Large intestine (tissue), 3 donors: ENCODE results near the gene HCFC1. TPM values are rescaled to one million over a fixed set of nuclear protein-coding genes. Genes with fewer than 3 reads are reported as not detected.

ENCODE experiments used
- DNase-seq, 2 donors: peaks; one replicate each; pipeline versions ENCODE4 v3.0.0 to v3.0.0-alpha.2; 2013
- H3K27ac ChIP-seq: one replicate; pipeline ENCODE4 v1.5.1; 2013; ENCODE audit warnings: low read length
- H3K27me3 ChIP-seq: 2 replicates; pipeline ENCODE4 v1.6.1; 2013; ENCODE audit warnings: low read length; ENCODE audit not compliant: control insufficient read depth, insufficient read depth
- H3K36me3 ChIP-seq: 2 replicates; pipeline ENCODE4 v1.6.1; 2013; ENCODE audit warnings: low read length; ENCODE audit not compliant: control insufficient read depth, insufficient read depth
- H3K4me1 ChIP-seq: one replicate; pipeline ENCODE4 v1.6.1; 2013; ENCODE audit warnings: low read length; ENCODE audit not compliant: control insufficient read depth, insufficient read depth
- H3K4me3 ChIP-seq: one replicate; pipeline ENCODE4 v1.5.1; 2013; ENCODE audit warnings: low read length
- H3K9me3 ChIP-seq: one replicate; pipeline ENCODE4 v1.6.1; 2013; ENCODE audit warnings: mild to moderate bottlenecking, low read depth, low read length, moderate library complexity; ENCODE audit not compliant: control insufficient read depth
- WGBS: methylation state at CpG from one replicate; pipeline ENCODE4 v1.1.5; 2013; ENCODE audit warnings: low lambda C conversion rate; ENCODE audit not compliant: insufficient coverage; 5-methylcytosine and 5-hydroxymethylcytosine counted together
- polyA plus RNA-seq: library from polyadenylated mRNA; unstranded; fragments of 120-200 nt; gene quantifications from one replicate; pipeline ENCODE4 v1.2.1, GENCODE V29; 2013

Gene HCFC1
- polyA plus RNA-seq, 1 donor = 33.3 TPM

DNA sequence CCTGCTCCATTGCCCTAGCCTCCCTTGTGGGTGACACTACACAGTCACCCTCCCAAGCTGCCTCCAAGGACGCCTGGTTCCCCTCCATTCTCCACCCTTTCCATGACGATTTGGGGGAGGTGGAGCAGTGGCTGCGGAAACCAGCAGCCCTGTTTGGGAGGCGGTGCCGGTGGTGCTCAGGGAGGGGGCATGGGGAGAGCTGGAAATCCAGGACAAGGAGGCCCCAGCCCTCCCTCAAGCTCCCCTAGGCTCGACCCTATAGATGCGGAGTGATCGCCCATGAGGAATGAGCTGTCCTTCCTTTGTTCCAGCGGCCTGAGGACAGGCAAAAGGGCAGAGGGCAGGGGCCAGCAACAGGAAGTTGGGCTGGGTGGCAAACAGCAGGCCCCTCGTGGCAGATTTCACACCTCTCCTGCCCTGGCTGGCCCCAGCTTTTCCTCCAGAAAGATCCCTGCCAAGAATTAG is 23.6 kb downstream of the HCFC1 start:
- Histone ChIP-seq H3K36me3 (peaks cover 47% of the 10 kb centered on the region), H3K4me3 (no peak overlapping the region), H3K27me3 (no peaks in the 10 kb centered on the region), H3K4me1 (peaks cover 27% of the 10 kb centered on the region), H3K27ac (no peak overlapping the region), H3K9me3 (no peaks in the 10 kb centered on the region)
- no CpG with 5 or more reads among the region's 10 CpGs for WGBS
- no peak for DNase-seq

DNA sequence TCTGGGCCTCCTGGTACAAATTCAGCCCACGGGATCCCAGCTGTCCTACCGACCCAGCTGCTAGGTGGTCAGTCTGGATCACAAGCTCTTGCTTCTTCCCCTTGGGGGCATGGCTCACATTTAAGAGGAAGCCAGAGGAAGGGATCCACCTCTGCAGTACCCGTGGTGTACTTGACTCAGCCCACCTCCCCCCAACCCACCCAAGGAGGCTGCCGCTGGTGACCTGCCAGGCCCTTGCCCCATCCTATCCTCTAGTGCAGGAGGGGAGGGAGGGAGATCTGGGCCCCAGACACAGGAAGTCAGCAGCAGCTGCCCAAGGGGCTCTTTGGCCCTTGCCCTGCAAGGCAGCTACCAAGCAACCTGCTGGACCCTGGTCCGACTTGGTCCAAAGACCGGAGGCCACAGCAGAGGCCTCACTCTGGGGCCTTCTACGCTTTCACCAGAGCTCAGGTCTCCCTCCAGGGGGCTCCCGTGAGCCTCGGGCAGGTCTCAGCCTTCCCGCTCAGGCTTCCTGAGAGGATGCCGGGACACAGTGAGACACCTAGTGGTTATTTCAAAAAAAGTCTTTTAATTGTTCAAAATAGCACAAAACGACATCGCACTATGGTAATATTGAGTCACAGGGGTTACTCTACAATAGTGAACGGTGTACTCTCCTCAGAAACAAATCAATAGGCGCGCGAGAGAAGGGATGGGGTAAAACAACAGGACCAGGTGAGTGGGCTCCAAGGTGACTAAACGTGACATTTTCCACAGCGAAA is 24.4 kb downstream of the HCFC1 start:
- peak; percentile 81 to 84 for DNase-seq
- Histone ChIP-seq H3K36me3 (peaks cover 39% of the 10 kb centered on the region), H3K4me3 (no peak overlapping the region), H3K4me1 (peaks cover 30% of the 10 kb centered on the region), H3K27ac (peak overlapping the region; percentile 67), H3K27me3 (no peaks in the 10 kb centered on the region), H3K9me3 (no peaks in the 10 kb centered on the region)
- no CpG with 5 or more reads among the region's 19 CpGs for WGBS

DNA sequence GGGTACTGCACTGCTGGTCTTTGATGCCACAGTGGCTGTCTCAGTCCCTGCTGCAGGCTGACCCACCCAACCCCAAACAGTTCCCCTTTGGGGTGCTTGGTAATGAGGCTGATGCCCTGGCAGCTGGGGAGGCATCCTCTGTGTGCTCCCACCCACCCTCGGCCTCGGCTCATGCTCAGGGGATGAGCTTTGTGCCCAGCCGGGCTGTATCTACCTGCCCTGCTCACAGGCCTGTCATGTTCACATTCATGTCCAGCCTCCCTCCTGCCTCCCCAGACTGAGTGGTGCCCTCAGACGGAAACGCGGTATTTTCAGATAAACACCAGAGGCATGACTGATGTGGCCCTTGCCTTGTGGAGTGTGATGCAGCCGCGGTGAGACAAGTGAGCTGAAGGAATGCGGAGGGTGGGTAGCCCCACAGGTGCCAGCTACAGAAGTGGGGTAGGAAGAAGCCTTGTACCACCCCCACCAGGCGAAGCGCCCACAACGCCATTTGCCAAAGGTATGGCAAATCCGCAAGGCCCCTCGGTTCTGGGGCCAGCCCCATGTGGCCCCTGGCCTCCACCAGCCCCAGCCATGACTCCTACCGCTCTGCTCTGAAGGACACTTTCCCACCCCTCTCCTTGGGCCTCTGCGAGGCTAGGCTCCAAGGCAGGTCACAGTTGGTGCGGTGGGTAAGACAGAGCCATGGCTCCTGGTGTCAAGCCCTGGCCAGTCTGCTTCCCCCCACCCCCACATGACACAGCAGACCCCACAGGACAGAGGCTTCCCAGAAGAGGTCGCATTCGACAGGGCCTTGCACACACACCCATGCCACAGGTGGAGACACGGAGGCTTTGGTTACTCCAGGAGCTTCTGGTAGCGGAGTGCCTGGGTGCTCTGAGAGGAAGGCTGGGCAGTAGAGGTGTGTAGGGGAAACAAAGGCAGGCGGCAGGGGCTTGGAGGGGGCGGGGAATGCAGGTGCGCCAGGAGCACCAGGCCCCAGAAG is 25.4 kb downstream of the HCFC1 start:
- Histone ChIP-seq H3K4me1 (peaks cover 31% of the 10 kb centered on the region), H3K27ac (peak overlapping the region; percentile 67), H3K36me3 (peaks cover 29% of the 10 kb centered on the region), H3K4me3 (no peak overlapping the region), H3K27me3 (no peaks in the 10 kb centered on the region), H3K9me3 (no peaks in the 10 kb centered on the region)
- no peak for DNase-seq
- WGBS = no CpG with 5 or more reads among the region's 24 CpGs

DNA sequence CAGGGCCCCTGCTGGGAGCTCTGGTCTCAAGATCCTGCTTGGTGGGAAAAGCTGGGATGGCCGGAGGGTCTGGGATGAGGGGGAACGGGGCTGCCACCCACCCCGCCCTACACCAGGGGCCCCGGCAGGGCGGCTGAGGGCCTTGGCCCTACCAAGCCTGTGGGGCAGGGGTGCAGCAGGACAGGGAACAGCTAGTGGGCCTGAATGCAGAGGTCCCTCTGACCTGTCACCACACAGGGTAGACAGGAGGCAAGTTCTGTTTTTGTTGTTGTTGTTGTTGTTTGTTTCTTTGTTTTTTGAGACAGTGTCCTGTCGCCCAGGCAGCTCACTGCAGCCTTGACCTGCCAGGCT is 26.8 kb downstream of the HCFC1 start:
- H3K4me1 ChIP-seq = peaks cover 33% of the 10 kb centered on the region
- no peaks in the 10 kb centered on the region for H3K9me3 ChIP-seq
- H3K27me3 ChIP-seq = no peaks in the 10 kb centered on the region
- DNase-seq = no peak
- H3K4me3 ChIP-seq = peak overlapping the region; percentile 77
- H3K27ac ChIP-seq = peak overlapping the region; percentile 67
- WGBS = no CpG with 5 or more reads among the region's 6 CpGs
- peaks cover 19% of the 10 kb centered on the region for H3K36me3 ChIP-seq

DNA sequence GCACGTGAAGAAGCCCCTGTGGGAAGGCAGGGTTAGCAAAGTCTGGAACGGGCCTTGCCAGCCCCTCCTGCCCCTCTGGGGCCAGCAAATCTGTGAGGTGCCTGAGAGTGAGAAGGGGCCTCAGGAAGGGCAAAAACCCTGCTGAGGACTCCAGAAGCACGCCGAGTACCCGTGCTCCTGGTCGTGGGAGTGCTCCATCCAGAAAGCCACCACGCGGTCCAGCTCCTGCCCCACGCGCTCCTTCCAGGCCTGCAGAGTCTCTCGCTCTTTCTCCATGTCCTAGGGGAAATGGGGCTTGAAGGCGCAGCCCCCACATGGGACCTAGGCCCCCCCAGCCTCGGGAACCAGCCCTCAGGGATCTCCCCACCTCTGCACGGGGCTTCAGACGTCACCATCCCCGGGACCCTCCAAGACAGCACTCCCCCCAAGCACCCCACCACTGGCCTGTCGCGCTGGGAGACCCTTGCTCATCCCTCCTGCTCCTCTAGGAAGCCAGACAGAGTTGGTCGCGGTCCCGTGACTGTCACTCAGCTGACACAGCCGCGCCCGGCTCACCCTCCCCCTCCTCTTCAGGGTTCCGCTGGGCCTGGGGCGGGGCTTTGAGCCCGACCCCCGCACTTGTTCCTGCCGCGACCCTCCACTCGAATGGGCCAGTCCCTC is 27.3 kb downstream of the HCFC1 start, which contains the start of gene RENBP:
Gene RENBP, minus strand, starts transcription at position 504 of the 660 bp plus-strand sequence. Its CDS starts 33 bp downstream, at position 471.
- Histone ChIP-seq H3K9me3 (no peaks in the 10 kb centered on the region), H3K4me3 (peak within 1 kb of the TSS; percentile 77), H3K27me3 (no peaks in the 10 kb centered on the region), H3K27ac (peak within 1 kb of the TSS; percentile 67), H3K36me3 (peaks cover 16% of the 10 kb centered on the region), H3K4me1 (peaks cover 33% of the 10 kb centered on the region)
- WGBS = no CpG with 5 or more reads among the region's 31 CpGs
- DNase-seq = peak in 1 of 2 donors; percentile 62

DNA sequence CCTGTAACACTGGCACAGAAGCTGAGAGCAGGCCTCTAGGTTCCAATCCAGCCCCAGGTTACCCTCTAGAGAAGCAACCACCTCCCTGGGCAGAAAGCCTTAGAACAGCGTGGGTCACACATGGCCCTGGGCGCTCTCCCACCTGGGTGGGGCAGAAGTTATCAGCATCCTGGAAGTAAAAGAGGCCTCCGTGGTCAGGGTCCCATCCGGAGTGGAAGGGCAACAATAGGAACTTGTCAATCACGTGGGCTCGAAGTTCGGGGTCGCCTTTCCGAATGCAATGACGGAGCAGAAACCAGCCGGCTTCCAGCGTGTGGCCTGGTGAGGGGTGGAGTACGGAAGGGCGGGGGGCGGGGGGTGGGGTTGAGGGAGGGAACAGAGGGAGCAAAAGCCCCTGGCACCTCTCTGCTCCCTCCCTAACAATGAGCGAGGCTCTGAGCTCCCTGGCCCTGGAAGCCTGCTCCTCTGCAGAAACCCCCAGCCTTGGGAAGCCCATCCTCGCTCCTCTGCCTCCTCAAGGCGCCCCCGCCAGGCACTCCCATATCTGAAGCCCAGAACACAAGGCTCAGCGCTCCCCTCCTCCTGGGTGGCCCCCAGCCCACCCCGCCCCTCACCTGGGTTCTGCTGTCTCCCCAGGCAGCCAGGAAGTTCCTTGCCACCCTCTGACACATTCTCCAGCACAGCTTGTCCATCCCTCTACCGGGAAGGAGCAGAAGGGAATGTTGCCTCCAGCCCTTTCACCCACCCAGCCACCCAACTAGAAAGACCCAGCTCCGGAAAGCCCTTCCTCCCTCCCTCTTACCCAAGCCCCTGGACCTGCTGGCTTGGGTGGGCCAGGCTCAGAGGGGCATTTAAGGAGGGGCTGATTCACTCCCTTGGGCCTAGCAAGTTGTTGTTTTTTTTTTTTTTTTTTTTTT is 30.0 kb downstream of the HCFC1 start:
- Histone ChIP-seq H3K4me1 (peaks cover 25% of the 10 kb centered on the region), H3K9me3 (no peaks in the 10 kb centered on the region), H3K27ac (no peak overlapping the region), H3K27me3 (no peaks in the 10 kb centered on the region), H3K36me3 (peaks cover 8% of the 10 kb centered on the region), H3K4me3 (peak overlapping the region; percentile 1)
- WGBS = no CpG with 5 or more reads among the region's 23 CpGs
- peak in 1 of 2 donors; percentile 52 for DNase-seq

DNA sequence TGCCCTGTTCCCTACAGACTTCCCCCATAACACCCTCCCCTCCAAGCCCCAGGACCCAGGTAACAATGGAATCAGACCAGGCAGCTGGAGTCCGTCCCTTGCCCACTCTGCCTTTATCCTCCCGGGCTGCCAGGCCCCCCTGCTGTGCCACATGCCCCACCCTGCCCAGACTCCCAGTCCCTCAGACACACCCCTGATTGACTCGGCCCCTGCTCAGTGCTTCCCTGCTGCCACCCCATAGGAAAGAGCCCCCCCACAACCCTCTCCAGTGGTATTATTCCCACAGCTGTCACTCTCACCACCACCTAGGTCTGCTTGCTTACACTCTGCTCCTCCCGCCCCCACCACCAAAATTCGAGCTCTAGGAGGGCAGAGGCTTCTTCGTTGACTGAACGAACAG is 32.0 kb downstream of the HCFC1 start:
- DNase-seq = no peak
- Histone ChIP-seq H3K9me3 (no peaks in the 10 kb centered on the region), H3K36me3 (peaks cover 8% of the 10 kb centered on the region), H3K4me3 (no peak overlapping the region), H3K27ac (no peak overlapping the region), H3K27me3 (no peaks in the 10 kb centered on the region), H3K4me1 (peaks cover 24% of the 10 kb centered on the region)
- WGBS = no CpG with 5 or more reads among the region's 7 CpGs

DNA sequence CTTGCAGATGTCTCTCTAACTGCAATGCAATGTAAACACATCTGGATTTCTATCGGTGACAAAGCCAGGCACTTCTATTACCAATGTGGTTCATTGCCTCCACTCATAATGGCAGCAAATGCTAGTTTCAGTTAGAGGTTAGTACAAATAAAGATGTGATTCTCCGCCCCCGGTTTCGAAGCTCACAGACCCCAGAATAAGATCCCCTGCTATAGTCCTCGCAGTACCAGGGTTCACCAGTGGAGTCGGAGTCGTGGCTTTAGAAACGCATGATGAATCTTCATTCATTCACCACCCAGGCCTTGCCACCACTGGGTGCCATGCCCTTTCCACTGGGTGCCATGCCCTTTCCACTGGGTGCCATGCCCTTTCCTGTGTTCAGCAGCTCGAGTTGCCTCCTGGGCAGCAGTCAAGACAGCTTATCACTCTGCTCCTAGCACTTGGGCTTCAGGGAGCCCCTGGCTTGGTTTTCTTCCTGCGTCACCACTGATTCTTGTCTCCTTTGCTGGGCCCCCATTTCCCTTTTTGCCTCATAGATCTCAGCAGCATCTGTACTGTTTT is 33.3 kb downstream of the HCFC1 start:
- no peak overlapping the region for H3K4me3 ChIP-seq
- H3K27me3 ChIP-seq = no peaks in the 10 kb centered on the region
- no peak for DNase-seq
- H3K9me3 ChIP-seq = no peaks in the 10 kb centered on the region
- H3K36me3 ChIP-seq = peaks cover 8% of the 10 kb centered on the region
- H3K4me1 ChIP-seq = peaks cover 21% of the 10 kb centered on the region
- WGBS = no CpG with 5 or more reads among the region's 10 CpGs
- no peak overlapping the region for H3K27ac ChIP-seq

DNA sequence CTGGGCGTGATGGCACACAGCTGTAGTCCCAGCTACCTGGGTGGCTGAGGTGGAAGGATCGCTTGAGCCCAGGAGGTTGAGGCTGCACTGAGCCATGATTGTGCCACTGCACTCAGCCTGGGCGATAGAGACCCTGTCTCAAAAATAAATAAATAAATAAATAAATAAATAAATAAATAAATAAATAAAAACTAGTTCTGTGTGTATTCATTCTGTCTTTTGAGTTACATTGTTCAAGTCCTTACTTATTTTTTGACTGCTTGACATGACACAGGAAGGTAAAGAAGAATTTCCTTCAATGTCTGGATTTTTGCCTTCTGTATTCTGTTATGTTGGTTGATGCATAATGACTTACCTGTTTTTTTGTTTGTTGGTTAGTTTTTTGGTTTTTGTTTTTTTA is 34.6 kb downstream of the HCFC1 start:
- Histone ChIP-seq H3K36me3 (peaks cover 16% of the 10 kb centered on the region), H3K4me1 (peaks cover 13% of the 10 kb centered on the region), H3K4me3 (no peak overlapping the region), H3K9me3 (no peaks in the 10 kb centered on the region), H3K27ac (no peak overlapping the region), H3K27me3 (no peaks in the 10 kb centered on the region)
- no peak for DNase-seq
- WGBS = no CpG with 5 or more reads among the region's 3 CpGs
